Psoas muscle (tissue), 8 donors: Measurements from ENCODE around the gene HTR1D. TPM values are rescaled to one million over a fixed set of nuclear protein-coding genes. Genes with fewer than 3 reads are reported as not detected.

Source experiments
- ATAC-seq, 4 donors: fragments of 200-7000 bp; cut with Tn5 transposase; one replicate each; pipeline ENCODE4 v1.9.1; 2020; ENCODE audit warnings: moderate library complexity in 3 of 4, mild to moderate bottlenecking in 2 of 4
- DNase-seq, 2 donors: peaks; one replicate each; pipeline ENCODE4 v3.0.0-alpha.2; 2020
- H3K27ac ChIP-seq: fragments of 200-600 bp; one replicate; pipeline ENCODE4 v1.8.0; 2022
- H3K27me3 ChIP-seq, 3 donors: fragments of 200-600 bp in 1 of 3; one replicate each; pipeline versions ENCODE4 v1.6.1 to v1.8.0; 2013 to 2022; ENCODE audit warnings: low read length in 2 of 3, mild to moderate bottlenecking in 2 of 3, moderate library complexity in 1 of 3; ENCODE audit not compliant: insufficient read depth in 3 of 3
- H3K36me3 ChIP-seq, 2 donors: fragments of 200-600 bp in 1 of 2; one replicate each; pipeline versions ENCODE4 v1.6.1 to v1.8.0; 2013 to 2022; ENCODE audit warnings: low read depth in 1 of 2, mild to moderate bottlenecking in 1 of 2, moderate library complexity in 1 of 2; ENCODE audit not compliant: insufficient read depth in 1 of 2
- H3K4me1 ChIP-seq: fragments of 200-600 bp; one replicate; pipeline ENCODE4 v1.8.0; 2022
- H3K4me3 ChIP-seq: fragments of 200-600 bp; one replicate; pipeline ENCODE4 v1.8.0; 2022; ENCODE audit warnings: mild to moderate bottlenecking
- H3K9me3 ChIP-seq: fragments of 200-600 bp; one replicate; pipeline ENCODE4 v1.8.0; 2022
- WGBS, 3 donors: extraction: QIAGEN DNeasy Blood & Tissue Kit; methylation state at CpG; one replicate each; pipeline versions ENCODE4 v1.1.6 to v1.1.7; 2013; 5-methylcytosine and 5-hydroxymethylcytosine counted together
- intact Hi-C, 2 donors: fragments of 100-400 bp; cut with DNase I; formaldehyde crosslinking; loops; one replicate each; pipeline versions ENCODE4 v1.11.0 to v1.14.2; 2022
- polyA plus RNA-seq, 3 donors: library from polyadenylated mRNA; stranded (reverse); fragments of 200-250 nt; gene quantifications; one replicate each; pipeline ENCODE4 v1.2.3, GENCODE V29; 2013
- total RNA-seq, 4 donors: library from RNA; stranded (reverse); fragmentation: NEBNext Ultra II Directional in 2 of 4; extraction: Animal tissue kit (Norgen Biotek cat#: 25700) in 2 of 4; gene quantifications; one replicate each; pipeline versions ENCODE4 v1.2.1 to v1.2.4, GENCODE V29; 2021 to 2023
- TF ChIP-seq, protein P1 (sequence below): fragments of 200-600 bp; IDR thresholded peaks from one replicate; pipeline ENCODE4 v1.8.0; 2022; ENCODE audit warnings: antibody characterized with exemption
- donor health status: healthy with polysubstance abuse.
- donor health status: DM: no; HTN: no; CAD: no; lungs with moderate emphysema.
- donor health status: Bipolar disorder and iron deficiency.
- donor health status: healthy.
- donor health status: DM: yes; HTN: yes; CAD: no.
- donor health status: DM: no; HTN: no; CAD: no.
- donor health status: DM: no; HTN: no; CAD: no.
- donor health status: DM: yes; HTN: yes; CAD: no.

HTR1D gene
- total and polyA plus RNA-seq, 7 donors: 0.03 to 0.06 TPM; not detected in 5

DNA sequence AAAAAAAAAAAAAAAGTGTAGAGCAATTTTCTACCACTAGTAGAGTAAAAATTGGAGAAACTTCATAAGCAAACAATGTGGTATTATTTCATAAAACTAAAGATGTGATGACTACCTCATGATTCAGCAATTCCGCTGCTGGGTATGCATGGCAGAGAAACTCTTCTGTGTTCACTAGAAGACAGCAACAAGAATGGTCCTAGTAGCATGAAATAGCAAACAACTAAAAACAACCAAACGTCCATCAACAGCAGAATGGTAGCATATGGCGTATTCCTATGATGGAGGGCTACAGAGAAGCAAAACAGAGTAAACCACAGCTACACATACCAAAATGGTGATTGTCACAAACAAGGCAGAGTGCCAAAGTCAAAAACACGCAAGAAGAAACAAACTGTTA lies 18.9 kb downstream of the HTR1D start:
- Histone ChIP-seq H3K4me1 (no peaks in the 10 kb centered on the region), H3K36me3 (no peaks in the 10 kb centered on the region), H3K27me3 (peaks cover 0 to 2% (median under 1%) of the 10 kb centered on the region in 3 donors), H3K4me3 (no peak overlapping the region), H3K9me3 (no peaks in the 10 kb centered on the region), H3K27ac (no peak overlapping the region)
- ATAC-seq (no peak), DNase-seq (no peak)
- TF ChIP-seq, protein P1, sequence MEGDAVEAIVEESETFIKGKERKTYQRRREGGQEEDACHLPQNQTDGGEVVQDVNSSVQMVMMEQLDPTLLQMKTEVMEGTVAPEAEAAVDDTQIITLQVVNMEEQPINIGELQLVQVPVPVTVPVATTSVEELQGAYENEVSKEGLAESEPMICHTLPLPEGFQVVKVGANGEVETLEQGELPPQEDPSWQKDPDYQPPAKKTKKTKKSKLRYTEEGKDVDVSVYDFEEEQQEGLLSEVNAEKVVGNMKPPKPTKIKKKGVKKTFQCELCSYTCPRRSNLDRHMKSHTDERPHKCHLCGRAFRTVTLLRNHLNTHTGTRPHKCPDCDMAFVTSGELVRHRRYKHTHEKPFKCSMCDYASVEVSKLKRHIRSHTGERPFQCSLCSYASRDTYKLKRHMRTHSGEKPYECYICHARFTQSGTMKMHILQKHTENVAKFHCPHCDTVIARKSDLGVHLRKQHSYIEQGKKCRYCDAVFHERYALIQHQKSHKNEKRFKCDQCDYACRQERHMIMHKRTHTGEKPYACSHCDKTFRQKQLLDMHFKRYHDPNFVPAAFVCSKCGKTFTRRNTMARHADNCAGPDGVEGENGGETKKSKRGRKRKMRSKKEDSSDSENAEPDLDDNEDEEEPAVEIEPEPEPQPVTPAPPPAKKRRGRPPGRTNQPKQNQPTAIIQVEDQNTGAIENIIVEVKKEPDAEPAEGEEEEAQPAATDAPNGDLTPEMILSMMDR: no peak
- 64 to 75% (median 72%) methylated on average over 4 of the region's 4 CpGs for WGBS, 3 donors
- intact Hi-C loops: loop anchor here in 1 of 2 donors (5.0 kb wide), 1 partner anchor 479 kb away; no protein-coding TSS in a partner anchor

DNA sequence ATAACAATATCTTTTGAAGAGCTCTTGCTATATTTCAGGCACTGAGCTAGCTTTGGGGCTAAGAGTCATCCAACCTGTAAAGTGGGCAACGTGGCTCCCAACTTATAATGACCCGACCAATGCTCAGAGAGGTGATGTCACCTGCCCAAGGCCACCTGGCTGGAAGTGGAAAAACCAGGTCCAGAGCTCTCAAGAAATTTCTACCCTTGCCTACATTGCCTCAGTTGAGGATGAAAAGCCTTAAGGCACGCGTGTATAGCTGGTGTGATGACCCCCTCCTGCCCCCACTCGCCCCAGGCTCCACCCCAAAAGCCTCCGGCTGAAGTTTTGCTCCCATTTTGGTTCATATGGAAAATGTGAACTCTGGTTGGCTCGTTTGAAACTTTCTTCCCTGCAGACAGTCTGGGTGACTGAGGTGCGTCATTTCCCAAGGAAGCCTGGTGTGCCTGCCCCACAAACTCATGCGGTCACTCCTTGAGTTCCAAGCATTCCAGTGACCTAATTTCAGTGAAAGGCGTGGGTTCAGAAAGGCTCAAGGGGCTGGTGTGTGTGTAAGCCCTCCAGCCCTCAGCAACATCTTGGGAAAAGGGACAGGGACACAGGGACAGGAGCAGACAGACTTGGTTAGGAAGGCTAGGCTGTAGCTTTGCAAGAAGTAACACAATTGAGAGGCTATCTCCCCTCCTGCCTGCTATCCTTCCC lies 20.5 kb downstream of the HTR1D start:
- TF ChIP-seq, protein P1: no peak
- Histone ChIP-seq H3K9me3 (no peaks in the 10 kb centered on the region), H3K4me1 (no peaks in the 10 kb centered on the region), H3K4me3 (no peak overlapping the region), H3K27me3 (peaks cover 0 to 4% (median 2%) of the 10 kb centered on the region in 3 donors), H3K27ac (no peak overlapping the region), H3K36me3 (no peaks in the 10 kb centered on the region)
- no peak for ATAC-seq
- intact Hi-C loops: loop anchor here in 1 of 2 donors (5.0 kb wide), 1 partner anchor 481 kb away; no protein-coding TSS in a partner anchor
- DNase-seq: no peak
- WGBS, 3 donors: 64 to 69% (median 64%) methylated on average over 10 of the region's 10 CpGs

DNA sequence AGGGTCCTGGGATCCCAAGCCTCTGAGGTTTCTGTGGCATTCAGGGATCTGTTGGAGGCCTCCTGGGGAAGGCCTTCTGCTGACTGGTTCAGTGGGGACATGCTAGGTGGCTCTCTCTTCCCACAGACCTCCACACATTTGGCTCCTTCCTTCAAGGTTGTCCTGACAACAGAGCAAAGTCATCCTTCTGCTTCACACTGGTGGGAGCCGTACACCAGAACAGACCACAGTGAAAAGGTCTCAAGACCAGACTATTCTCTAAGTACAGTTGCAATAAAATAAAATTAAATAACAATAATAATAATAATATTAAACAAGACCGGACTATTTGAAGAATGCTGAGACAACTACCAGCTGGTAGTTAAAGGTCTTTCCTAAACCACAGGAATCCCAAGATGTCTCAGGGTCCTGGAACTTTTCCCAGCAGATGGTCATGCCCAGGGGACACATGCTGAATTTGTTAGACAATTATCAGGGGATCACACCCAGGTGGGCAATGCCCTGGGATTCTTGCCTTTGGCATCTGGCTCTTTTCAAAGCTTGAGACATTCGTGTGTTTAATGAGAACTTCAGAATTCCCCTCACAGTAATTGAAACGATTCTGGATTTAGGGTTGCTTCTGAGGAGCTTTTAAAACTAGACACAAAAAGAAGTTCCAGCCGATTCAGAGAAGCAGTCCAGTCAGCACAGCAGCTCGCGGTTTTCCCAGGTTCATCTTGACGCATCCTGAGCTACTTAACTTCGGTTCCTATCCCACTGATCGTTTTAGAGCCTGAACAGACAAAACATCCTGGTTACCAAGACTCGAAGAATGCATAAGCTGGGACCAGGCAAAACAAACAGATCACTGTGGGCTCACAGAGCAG lies 22.9 kb downstream of the HTR1D start:
- Histone ChIP-seq H3K4me3 (no peak overlapping the region), H3K27ac (no peak overlapping the region), H3K27me3 (peaks cover 0 to 4% (median 2%) of the 10 kb centered on the region in 3 donors), H3K36me3 (no peaks in the 10 kb centered on the region), H3K4me1 (no peaks in the 10 kb centered on the region), H3K9me3 (no peaks in the 10 kb centered on the region)
- intact Hi-C loops: no loop called here
- TF ChIP-seq, protein P1: no peak
- 55 to 59% (median 56%) methylated on average over 11 of the region's 11 CpGs for WGBS, 3 donors
- DNase-seq (no peak), ATAC-seq (no peak)

DNA sequence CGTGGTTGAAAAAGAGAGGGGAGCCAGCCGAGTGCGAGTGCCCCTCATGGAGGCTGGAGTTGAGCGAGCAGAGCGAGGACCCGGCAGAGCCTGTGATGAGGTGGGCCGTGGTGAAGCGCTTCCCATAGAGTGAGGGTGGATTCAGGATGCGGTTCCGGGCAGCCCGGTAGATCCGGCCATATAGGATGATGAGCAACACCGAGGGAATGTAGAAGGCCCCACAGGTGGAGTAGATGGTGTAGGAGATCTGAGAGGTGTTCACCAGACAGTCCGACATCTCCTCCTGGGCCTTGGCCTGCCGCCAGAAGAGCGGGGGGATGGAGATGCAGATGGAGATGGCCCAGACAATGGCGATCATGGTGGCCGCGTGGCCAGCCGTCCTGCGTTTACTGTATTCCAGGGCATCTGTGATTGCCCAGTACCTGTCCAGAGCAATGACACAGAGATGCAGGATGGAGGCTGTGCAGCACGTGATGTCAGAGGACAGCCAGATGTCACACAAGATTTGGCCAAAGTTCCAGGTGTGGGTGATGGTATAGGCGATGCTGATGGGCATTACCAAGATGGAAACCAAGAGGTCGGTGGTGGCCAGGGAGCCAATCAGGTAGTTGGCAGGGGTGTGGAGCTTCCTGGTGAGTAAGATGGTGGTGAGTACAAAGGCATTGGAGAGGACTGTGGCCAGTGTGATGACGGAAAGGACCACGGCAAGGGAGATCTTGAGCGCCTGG lies 23.7 kb downstream of the HTR1D start:
- Histone ChIP-seq H3K27me3 (peaks cover 0 to 4% (median 2%) of the 10 kb centered on the region in 3 donors), H3K4me1 (no peaks in the 10 kb centered on the region), H3K4me3 (no peak overlapping the region), H3K27ac (no peak overlapping the region), H3K36me3 (no peaks in the 10 kb centered on the region), H3K9me3 (no peaks in the 10 kb centered on the region)
- intact Hi-C loops: no loop called here
- ATAC-seq: no peak
- TF ChIP-seq, protein P1: no peak
- WGBS, 3 donors: 91 to 94% (median 93%) methylated on average over 27 of the region's 27 CpGs
- DNase-seq: no peak
